ENCODE measurements around the gene KBTBD12.

The KBTBD12 gene

DNA sequence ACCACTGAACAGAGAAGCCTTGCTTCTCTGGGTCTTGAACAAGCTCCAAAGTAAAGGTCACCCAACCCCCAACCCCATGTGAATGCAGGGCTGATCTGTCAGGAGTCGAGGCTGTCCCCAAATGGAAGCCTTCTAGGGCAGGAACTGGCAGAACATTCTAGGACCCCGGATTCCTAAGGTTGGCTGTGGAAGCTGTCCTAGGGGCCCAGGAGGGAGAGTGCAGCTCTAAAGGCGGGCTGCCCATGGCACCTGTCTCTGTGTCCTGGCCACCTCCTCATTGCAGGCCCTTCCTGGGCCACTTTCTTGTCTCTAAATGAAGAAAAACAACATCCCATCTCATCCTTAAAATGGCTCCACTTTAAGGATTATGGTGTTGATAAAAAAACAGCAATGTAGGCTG lies 83.6 kb downstream of the KBTBD12 start:
- Histone ChIP-seq H2AFZ (ENCODE audit: low read depth, low read length) (no peak overlapping the region), H3K4me3 (ENCODE audit: low read depth in 1 of 2, low read length in 2 of 2) (no peak overlapping the region), H3K79me2 (ENCODE audit: insufficient read depth, low read length) (no peaks in the 10 kb centered on the region), H3K9me3 (ENCODE audit: insufficient read depth, low read length, severe bottlenecking) (no peaks in the 10 kb centered on the region), H3K27me3 (ENCODE audit: insufficient read depth, low read length, poor library complexity) (peaks cover 14% of the 10 kb centered on the region), H3K4me1 (ENCODE audit: insufficient read depth, low read length) (no peaks in the 10 kb centered on the region), H3K27ac (ENCODE audit: low read length) (no peak overlapping the region), H3K36me3 (ENCODE audit: insufficient read depth, low read length) (no peaks in the 10 kb centered on the region), H3K4me2 (ENCODE audit: insufficient read depth, low read length) (no peak overlapping the region), H4K20me1 (ENCODE audit: insufficient read depth, low read length) (0 out of 2 replicates have a peak, but pooled peaks cover 3% of the 10 kb centered on the region), H3K9ac (ENCODE audit: low read depth, low read length) (no peak overlapping the region)
- ATAC-seq (ENCODE audit: insufficient read depth, low read depth) = no peak
- DNase-seq = no peak
- TF ChIP-seq, protein P1, sequence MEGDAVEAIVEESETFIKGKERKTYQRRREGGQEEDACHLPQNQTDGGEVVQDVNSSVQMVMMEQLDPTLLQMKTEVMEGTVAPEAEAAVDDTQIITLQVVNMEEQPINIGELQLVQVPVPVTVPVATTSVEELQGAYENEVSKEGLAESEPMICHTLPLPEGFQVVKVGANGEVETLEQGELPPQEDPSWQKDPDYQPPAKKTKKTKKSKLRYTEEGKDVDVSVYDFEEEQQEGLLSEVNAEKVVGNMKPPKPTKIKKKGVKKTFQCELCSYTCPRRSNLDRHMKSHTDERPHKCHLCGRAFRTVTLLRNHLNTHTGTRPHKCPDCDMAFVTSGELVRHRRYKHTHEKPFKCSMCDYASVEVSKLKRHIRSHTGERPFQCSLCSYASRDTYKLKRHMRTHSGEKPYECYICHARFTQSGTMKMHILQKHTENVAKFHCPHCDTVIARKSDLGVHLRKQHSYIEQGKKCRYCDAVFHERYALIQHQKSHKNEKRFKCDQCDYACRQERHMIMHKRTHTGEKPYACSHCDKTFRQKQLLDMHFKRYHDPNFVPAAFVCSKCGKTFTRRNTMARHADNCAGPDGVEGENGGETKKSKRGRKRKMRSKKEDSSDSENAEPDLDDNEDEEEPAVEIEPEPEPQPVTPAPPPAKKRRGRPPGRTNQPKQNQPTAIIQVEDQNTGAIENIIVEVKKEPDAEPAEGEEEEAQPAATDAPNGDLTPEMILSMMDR (IDR thresholded peaks at IDR 0.05; ENCODE audit: borderline replicate concordance, extremely low read depth, low read length, poor library complexity, severe bottlenecking) = no peak
- TF ChIP-seq EZH2 (IDR thresholded peaks at IDR 0.05; ENCODE audit: borderline replicate concordance, low read depth, low read length, severe bottlenecking) = no peak

DNA sequence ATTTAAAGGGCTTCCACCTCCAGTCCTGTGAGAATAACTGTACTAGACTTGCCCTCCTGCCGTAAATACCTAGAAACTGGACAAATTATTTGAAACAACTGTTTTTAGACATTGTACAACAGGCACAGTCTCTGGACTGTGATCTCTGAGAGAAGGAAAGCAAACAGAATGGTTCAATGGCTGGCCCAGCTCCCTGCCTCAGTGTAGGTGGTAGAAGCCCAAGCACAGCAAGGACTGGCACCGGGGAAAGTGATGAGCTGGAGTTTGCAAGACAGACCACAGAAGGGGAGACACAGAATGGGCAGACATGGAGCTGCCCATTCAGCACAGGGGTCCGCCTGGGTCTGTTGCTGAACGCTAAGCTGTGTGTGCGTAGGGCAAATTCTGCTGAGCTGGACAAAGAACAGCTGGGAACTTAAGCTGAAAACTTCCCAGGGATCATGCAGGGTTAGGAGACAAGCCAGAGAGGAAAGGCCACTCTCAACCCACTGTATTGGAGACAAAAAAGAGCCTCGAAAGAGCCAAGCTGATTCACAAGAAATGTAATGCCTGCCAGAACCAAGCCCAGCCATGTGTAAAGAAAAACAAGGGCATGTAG lies 84.6 kb downstream of the KBTBD12 start:
- no peaks in the 10 kb centered on the region for H3K4me1 ChIP-seq (ENCODE audit: insufficient read depth, low read length)
- TF ChIP-seq, protein P1 (IDR thresholded peaks at IDR 0.05; ENCODE audit: borderline replicate concordance, extremely low read depth, low read length, poor library complexity, severe bottlenecking) = no peak
- no peak for TF ChIP-seq EZH2 (IDR thresholded peaks at IDR 0.05; ENCODE audit: borderline replicate concordance, low read depth, low read length, severe bottlenecking)
- no peak overlapping the region for H3K4me2 ChIP-seq (ENCODE audit: insufficient read depth, low read length)
- H3K27me3 ChIP-seq (ENCODE audit: insufficient read depth, low read length, poor library complexity) = peaks cover 17% of the 10 kb centered on the region
- DNase-seq = no peak
- no peak overlapping the region for H3K4me3 ChIP-seq (ENCODE audit: low read depth in 1 of 2, low read length in 2 of 2)
- H3K9me3 ChIP-seq (ENCODE audit: insufficient read depth, low read length, severe bottlenecking) = no peaks in the 10 kb centered on the region
- no peak overlapping the region for H3K27ac ChIP-seq (ENCODE audit: low read length)
- H3K79me2 ChIP-seq (ENCODE audit: insufficient read depth, low read length) = no peaks in the 10 kb centered on the region
- ATAC-seq (ENCODE audit: insufficient read depth, low read depth) = no peak
- H3K36me3 ChIP-seq (ENCODE audit: insufficient read depth, low read length) = no peaks in the 10 kb centered on the region
- no peak overlapping the region for H2AFZ ChIP-seq (ENCODE audit: low read depth, low read length)
- H4K20me1 ChIP-seq (ENCODE audit: insufficient read depth, low read length) = 0 out of 2 replicates have a peak, but pooled peaks cover 3% of the 10 kb centered on the region
- no peak overlapping the region for H3K9ac ChIP-seq (ENCODE audit: low read depth, low read length)

DNA sequence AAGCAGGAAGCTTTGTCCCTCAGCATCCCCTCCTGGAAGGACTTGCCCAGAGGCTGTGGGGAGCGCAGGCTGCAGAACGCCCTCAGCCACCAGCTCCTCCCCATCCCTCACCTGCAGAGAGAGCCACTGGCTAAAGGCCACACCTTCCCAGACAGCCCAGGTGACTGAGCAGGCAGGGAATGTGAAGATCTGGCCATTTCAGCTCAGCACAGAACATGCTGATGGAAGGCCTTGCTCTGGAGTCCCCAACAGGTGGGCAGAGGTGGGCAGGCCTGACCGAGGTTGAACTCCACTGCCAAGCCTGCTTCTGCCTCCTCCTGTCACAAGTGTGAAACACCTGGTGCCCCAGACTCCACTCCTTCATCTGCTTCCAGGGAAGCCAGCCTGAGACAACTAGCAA lies 86.5 kb downstream of the KBTBD12 start:
- Histone ChIP-seq H3K4me2 (ENCODE audit: insufficient read depth, low read length) (no peak overlapping the region), H3K4me1 (ENCODE audit: insufficient read depth, low read length) (no peaks in the 10 kb centered on the region), H3K36me3 (ENCODE audit: insufficient read depth, low read length) (no peaks in the 10 kb centered on the region), H3K9ac (ENCODE audit: low read depth, low read length) (no peak overlapping the region), H3K4me3 (ENCODE audit: low read depth in 1 of 2, low read length in 2 of 2) (no peak overlapping the region), H3K27me3 (ENCODE audit: insufficient read depth, low read length, poor library complexity) (peaks cover 20% of the 10 kb centered on the region), H3K9me3 (ENCODE audit: insufficient read depth, low read length, severe bottlenecking) (no peaks in the 10 kb centered on the region), H2AFZ (ENCODE audit: low read depth, low read length) (no peak overlapping the region), H3K27ac (ENCODE audit: low read length) (no peak overlapping the region), H3K79me2 (ENCODE audit: insufficient read depth, low read length) (no peaks in the 10 kb centered on the region), H4K20me1 (ENCODE audit: insufficient read depth, low read length) (0 out of 2 replicates have a peak, but pooled peaks cover 3% of the 10 kb centered on the region)
- DNase-seq (no peak), ATAC-seq (ENCODE audit: insufficient read depth, low read depth) (no peak)
- TF ChIP-seq EZH2 (IDR thresholded peaks at IDR 0.05; ENCODE audit: borderline replicate concordance, low read depth, low read length, severe bottlenecking) = no peak
- TF ChIP-seq, protein P1 (IDR thresholded peaks at IDR 0.05; ENCODE audit: borderline replicate concordance, extremely low read depth, low read length, poor library complexity, severe bottlenecking) = no peak

All from DND-41 (cell line).